ENCODE results near the gene SRRM1. TPM values are rescaled to one million over a fixed set of nuclear protein-coding genes. Genes with fewer than 3 reads are reported as not detected.

The SRRM1 gene
- total and polyA plus RNA-seq, 2 of the 8 experiments (the other 6 are each of a cell fraction or from before 2014, with no cell fraction given) = 77.1 to 255 TPM

- no peak for TF ChIP-seq BCL11A (IDR thresholded peaks at IDR 0.05; ENCODE audit: low read depth in 2 of 2, low read length in 2 of 2)
- TF ChIP-seq EP300 (IDR thresholded peaks at IDR 0.05; ENCODE audit: borderline replicate concordance in 1 of 2, low read depth in 2 of 2, low read length in 2 of 2) = no peak
- TF ChIP-seq HDAC2 (IDR thresholded peaks at IDR 0.05; ENCODE audit: borderline replicate concordance in 1 of 2, low read depth in 2 of 2, low read length in 2 of 2) = no peak
- TF ChIP-seq TCF12 (IDR thresholded peaks at IDR 0.05; ENCODE audit: low read depth, low read length) = no peak
- no peak for TF ChIP-seq SP4 (IDR thresholded peaks at IDR 0.05; ENCODE audit: low read length)
- no peak for TF ChIP-seq KDM5A (IDR thresholded peaks at IDR 0.05; ENCODE audit: low read length)
- no peak for TF ChIP-seq TEAD4 (IDR thresholded peaks at IDR 0.05; ENCODE audit: low read depth, low read length)
- no peak for TF ChIP-seq SP1 (IDR thresholded peaks at IDR 0.05; ENCODE audit: low read depth, low read length)
- no peak for TF ChIP-seq SP2 (IDR thresholded peaks at IDR 0.05; ENCODE audit: low read length)
These were observed 16.2 kb downstream of the SRRM1 start (continued) for GRCh38 chr1:24659166-24659904.

All from H1 (cell line).